ENCODE results near the gene CACNB1. TPM values are rescaled to one million over a fixed set of nuclear protein-coding genes. Genes with fewer than 3 reads are reported as not detected.

CACNB1 gene
- total RNA-seq, 1 experiment from 2014 or later: 20.0 TPM

DNA sequence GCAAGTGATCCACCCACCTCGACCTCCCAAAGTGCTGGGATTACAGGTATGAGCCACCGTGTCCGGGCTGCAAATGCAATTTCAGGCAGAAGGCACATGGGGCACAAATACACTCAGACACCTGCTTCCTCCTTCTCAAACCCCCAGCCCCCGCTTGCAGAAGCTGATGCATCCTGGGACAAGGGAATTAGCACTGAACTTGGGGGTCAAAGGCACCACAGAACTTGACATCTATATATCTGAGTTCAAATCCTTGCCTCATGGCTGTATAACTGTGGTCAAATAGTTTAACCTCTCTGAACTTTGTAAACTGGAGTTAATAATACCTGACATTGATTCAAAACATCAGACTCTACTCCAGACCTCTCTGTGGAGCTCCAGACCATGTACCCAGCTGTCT is 27.4 kb downstream of the CACNB1 start:
- H2AK5ac ChIP-seq (ENCODE audit: insufficient read length, low read length): no peak overlapping the region
- peaks cover 4 to 8% of the 10 kb centered on the region in 2 experiments; a peak in 4 of 5 replicates for H3K9me3 Mint-ChIP-seq
- no peaks in the 10 kb centered on the region for H4K20me1 ChIP-seq (ENCODE audit: control insufficient read depth, insufficient read depth, insufficient read length)
- H2AFZ ChIP-seq (ENCODE audit: low read length): no peak overlapping the region
- no peaks in the 10 kb centered on the region for H3K79me2 ChIP-seq (ENCODE audit: insufficient read depth, low read length)
- H3K14ac ChIP-seq (ENCODE audit: insufficient read depth, low read length): no peak overlapping the region
- no peaks in the 10 kb centered on the region for H3K79me1 ChIP-seq (ENCODE audit: insufficient read depth, low read depth, low read length, poor library complexity, severe bottlenecking)
- peaks cover 7% of the 10 kb centered on the region for H3K23me2 ChIP-seq (ENCODE audit: insufficient read length, low read depth, low read length, poor library complexity, severe bottlenecking)
- H3K27ac Mint-ChIP-seq: no peak overlapping the region
- H2BK120ac ChIP-seq (ENCODE audit: low read depth, low read length, poor library complexity, severe bottlenecking): no peak overlapping the region
- peaks cover 35% of the 10 kb centered on the region for H3K27me3 Mint-ChIP-seq (ENCODE audit: low read depth)
- H3K4me2 ChIP-seq (ENCODE audit: insufficient read depth, insufficient read length, low read length): no peak overlapping the region
- H3K4me1 Mint-ChIP-seq: peaks cover 37 to 47% of the 10 kb centered on the region in 2 experiments
- H3T11ph ChIP-seq (ENCODE audit: low read length): no peak overlapping the region
- H2BK5ac ChIP-seq (ENCODE audit: insufficient read length, low read length): no peak overlapping the region
- H2BK20ac ChIP-seq (ENCODE audit: low read depth, low read length, poor library complexity, severe bottlenecking): no peak overlapping the region
- H3K18ac ChIP-seq (ENCODE audit: insufficient read length, low read depth, low read length): no peak overlapping the region
- TF ChIP-seq, protein P1, sequence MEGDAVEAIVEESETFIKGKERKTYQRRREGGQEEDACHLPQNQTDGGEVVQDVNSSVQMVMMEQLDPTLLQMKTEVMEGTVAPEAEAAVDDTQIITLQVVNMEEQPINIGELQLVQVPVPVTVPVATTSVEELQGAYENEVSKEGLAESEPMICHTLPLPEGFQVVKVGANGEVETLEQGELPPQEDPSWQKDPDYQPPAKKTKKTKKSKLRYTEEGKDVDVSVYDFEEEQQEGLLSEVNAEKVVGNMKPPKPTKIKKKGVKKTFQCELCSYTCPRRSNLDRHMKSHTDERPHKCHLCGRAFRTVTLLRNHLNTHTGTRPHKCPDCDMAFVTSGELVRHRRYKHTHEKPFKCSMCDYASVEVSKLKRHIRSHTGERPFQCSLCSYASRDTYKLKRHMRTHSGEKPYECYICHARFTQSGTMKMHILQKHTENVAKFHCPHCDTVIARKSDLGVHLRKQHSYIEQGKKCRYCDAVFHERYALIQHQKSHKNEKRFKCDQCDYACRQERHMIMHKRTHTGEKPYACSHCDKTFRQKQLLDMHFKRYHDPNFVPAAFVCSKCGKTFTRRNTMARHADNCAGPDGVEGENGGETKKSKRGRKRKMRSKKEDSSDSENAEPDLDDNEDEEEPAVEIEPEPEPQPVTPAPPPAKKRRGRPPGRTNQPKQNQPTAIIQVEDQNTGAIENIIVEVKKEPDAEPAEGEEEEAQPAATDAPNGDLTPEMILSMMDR (conservative IDR thresholded peaks at IDR 0.05): no peak
- peaks cover 10% of the 10 kb centered on the region; the same call in 1 of the 2 replicates for H3K27me3 ChIP-seq (ENCODE audit: insufficient read depth, low read length)
- no peak overlapping the region for H3K4me3 Mint-ChIP-seq
- no peak overlapping the region for H3K9ac ChIP-seq (ENCODE audit: extremely low read depth, insufficient read length, low read length)
- DNase-seq: no peak
- H3K4me1 ChIP-seq (ENCODE audit: insufficient read depth, low read length): no peaks in the 10 kb centered on the region; the same call in 1 of the 2 replicates
- H3K23ac ChIP-seq (ENCODE audit: insufficient read length, low read depth, low read length): no peak overlapping the region
- no peak overlapping the region for H2BK15ac ChIP-seq (ENCODE audit: low read depth, low read length)
- H4K91ac ChIP-seq (ENCODE audit: insufficient read length, low read depth, low read length): no peak overlapping the region
- no peak overlapping the region for H4K8ac ChIP-seq (replicated peaks; ENCODE audit: insufficient read length, low read depth, low read length)
- H3K27ac ChIP-seq (ENCODE audit: insufficient read length, low read depth, low read length): no peak overlapping the region
- no peak overlapping the region for H3K56ac ChIP-seq (ENCODE audit: insufficient read length, low read depth, low read length)
- WGBS (ENCODE audit: extremely low coverage, insufficient read length, low lambda C conversion rate): no CpG with 5 or more reads among the region's 4 CpGs
- no peak overlapping the region for H2BK12ac ChIP-seq (ENCODE audit: insufficient read length, low read depth, low read length)
- H3K4ac ChIP-seq (ENCODE audit: low read depth, low read length): no peak overlapping the region
- H4K5ac ChIP-seq (ENCODE audit: insufficient read length, low read depth, low read length): no peak overlapping the region
- H3K9me3 ChIP-seq (ENCODE audit: control insufficient read depth, low read depth, low read length): no peaks in the 10 kb centered on the region
- H3K36me3 Mint-ChIP-seq (ENCODE audit: insufficient read depth in 1 of 3, low read depth in 3 of 3): peaks cover 3 to 9% (median 7%) of the 10 kb centered on the region in 3 experiments; a peak in 5 of 7 replicates

Measured in H9 (cell line).